GM23248 (cell line): Measurements from ENCODE around the gene C1orf174.

Source experiments
- EZH2 ChIP-seq: fragments of 200-600 bp; sonication (generic); IDR thresholded peaks from 2 replicates; pipeline ENCODE4 v1.6.1; 2018; ENCODE audit warnings: antibody characterized with exemption, mild to moderate bottlenecking; ENCODE audit not compliant: insufficient read depth, poor library complexity, severe bottlenecking
- EZH2phosphoT487 ChIP-seq: fragments of 200-600 bp; sonication (generic); IDR thresholded peaks from 2 replicates; pipeline ENCODE4 v1.6.1; 2018; ENCODE audit warnings: antibody characterized with exemption, moderate library complexity, mild to moderate bottlenecking, low read depth; ENCODE audit not compliant: insufficient read depth

GRCh38 chr1:3928586-3928985 lies 28.5 kb upstream of the C1orf174 start:
- TF ChIP-seq EZH2 (no peak), EZH2phosphoT487 (no peak)
